Measurements from ENCODE around the gene C6orf89. TPM values are rescaled to one million over a fixed set of nuclear protein-coding genes. Genes with fewer than 3 reads are reported as not detected.

C6orf89 gene
- total and polyA plus RNA-seq, 2 of the 8 experiments (the other 6 are each of a cell fraction or from before 2014, with no cell fraction given) = 4.6 to 12.3 TPM

GRCh38 chr6:36928547-36928918 lies 42.8 kb downstream of the C6orf89 start:
- no peak overlapping the region for H3K4me3 ChIP-seq (ENCODE audit: extremely low read depth in 1 of 4, insufficient read depth in 2 of 4, low read depth in 3 of 4, low read length in 4 of 4)
- H3K14ac ChIP-seq (ENCODE audit: insufficient read length) = no peak overlapping the region
- TF ChIP-seq POLR2AphosphoS5 (IDR thresholded peaks at IDR 0.05; ENCODE audit: low read depth, low read length) (no peak), CHD2 (IDR thresholded peaks at IDR 0.05; ENCODE audit: low read length) (no peak), TEAD4 (IDR thresholded peaks at IDR 0.05; ENCODE audit: low read depth, low read length) (no peak), NANOG (IDR thresholded peaks at IDR 0.05; ENCODE audit: insufficient read depth, low read depth, low read length, poor library complexity, severe bottlenecking) (no peak), CBX8 (IDR thresholded peaks at IDR 0.05; ENCODE audit: borderline replicate concordance, low read depth, low read length) (no peak), TBP (IDR thresholded peaks at IDR 0.05; ENCODE audit: low read depth, low read length) (no peak), YY1 (IDR thresholded peaks at IDR 0.05; ENCODE audit: low read depth, low read length) (no peak), TAF1 (IDR thresholded peaks at IDR 0.05; ENCODE audit: low read depth, low read length) (no peak)
- TF ChIP-seq, protein P1, sequence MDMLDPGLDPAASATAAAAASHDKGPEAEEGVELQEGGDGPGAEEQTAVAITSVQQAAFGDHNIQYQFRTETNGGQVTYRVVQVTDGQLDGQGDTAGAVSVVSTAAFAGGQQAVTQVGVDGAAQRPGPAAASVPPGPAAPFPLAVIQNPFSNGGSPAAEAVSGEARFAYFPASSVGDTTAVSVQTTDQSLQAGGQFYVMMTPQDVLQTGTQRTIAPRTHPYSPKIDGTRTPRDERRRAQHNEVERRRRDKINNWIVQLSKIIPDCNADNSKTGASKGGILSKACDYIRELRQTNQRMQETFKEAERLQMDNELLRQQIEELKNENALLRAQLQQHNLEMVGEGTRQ (IDR thresholded peaks at IDR 0.05; ENCODE audit: low read length) = no peak

More at GRCh38 chr6:36928547-36928918, 42.8 kb downstream of the C6orf89 start:
- POLR2A ChIA-PET (ENCODE audit: partially characterized antibody) = no interaction called here
- 83% methylated on average over 6 of the region's 7 CpGs; no CpG with 5 or more reads in 1 of the 2 experiments for WGBS, 2 experiments (ENCODE audit: extremely low coverage in 1 of 2, insufficient coverage in 1 of 2, insufficient read length in 1 of 2, insufficient replicate concordance in 2 of 2, low coverage in 1 of 2, low lambda C conversion rate in 2 of 2, missing lambda C conversion rate in 1 of 2)
- CTCF ChIA-PET (ENCODE audit: partially characterized antibody) = interaction anchor here (0.9 to 1.4 kb wide), 2 partner anchors 18 to 28 kb away, joined by 3 to 5 read pairs; no protein-coding TSS in a partner anchor
- no peak for DNase-seq (ENCODE audit: low read depth in 1 of 2, low spot score in 2 of 2)
- Histone ChIP-seq H3K27ac (ENCODE audit: low read depth, low read length) (no peak overlapping the region), H2AFZ (ENCODE audit: low read length) (no peak overlapping the region), H3K56ac (replicated peaks; ENCODE audit: insufficient read length, low read depth, low read length) (no peak overlapping the region), H3K36me3 (ENCODE audit: control insufficient read depth in 2 of 4, insufficient read depth in 4 of 4, low read length in 3 of 4) (no peaks in the 10 kb centered on the region), H4K5ac (ENCODE audit: insufficient read length, low read depth, low read length) (no peak overlapping the region), H3K9ac (replicated peaks in 1 of 4; ENCODE audit: extremely low read depth in 1 of 4, low read depth in 3 of 4, low read length in 3 of 4) (no peak overlapping the region), H3K9me3 (ENCODE audit: insufficient read depth in 2 of 2, low read depth in 1 of 2, low read length in 1 of 2) (no peaks in the 10 kb centered on the region), H2BK5ac (ENCODE audit: low read depth, low read length) (no peak overlapping the region), H2BK15ac (ENCODE audit: low read length) (no peak overlapping the region), H4K8ac (ENCODE audit: extremely low read depth, insufficient read depth, low read length) (no peak overlapping the region; the same call in 1 of the 2 replicates), H3K18ac (ENCODE audit: extremely low read depth, low read length) (no peak overlapping the region), H4K91ac (replicated peaks; ENCODE audit: insufficient read length, low read length) (no peak overlapping the region), H3K4me1 (replicated peaks in 1 of 4; ENCODE audit: control insufficient read depth in 3 of 4, insufficient read depth in 4 of 4, low read length in 3 of 4) (no peaks in the 10 kb centered on the region), H2BK12ac (ENCODE audit: low read depth, low read length) (no peak overlapping the region), H3K4me2 (ENCODE audit: insufficient read depth in 1 of 2, low read depth in 2 of 2, low read length in 2 of 2) (no peak overlapping the region), H3K79me1 (ENCODE audit: low read depth, low read length) (no peaks in the 10 kb centered on the region), H2BK120ac (replicated peaks; ENCODE audit: low read depth, low read length) (no peak overlapping the region), H3K79me2 (ENCODE audit: control insufficient read depth in 1 of 2, insufficient read depth in 2 of 2, low read length in 2 of 2) (no peaks in the 10 kb centered on the region), H2BK20ac (ENCODE audit: low read length) (no peak overlapping the region), H2AK5ac (ENCODE audit: low read depth, low read length) (no peak overlapping the region), H3K27me3 (replicated peaks in 1 of 4; ENCODE audit: control insufficient read depth in 3 of 4, extremely low read depth in 1 of 4, insufficient read depth in 3 of 4, low read length in 3 of 4) (no peaks in the 10 kb centered on the region), H3K4ac (replicated peaks; ENCODE audit: insufficient read length, low read depth, low read length) (no peak overlapping the region), H4K20me1 (replicated peaks in 1 of 2; ENCODE audit: control insufficient read depth in 1 of 2, insufficient read depth in 2 of 2, low read length in 2 of 2) (peaks cover 0 to 2% of the 10 kb centered on the region in 2 experiments), H3K23me2 (ENCODE audit: low read depth, low read length) (no peaks in the 10 kb centered on the region), H3K23ac (ENCODE audit: insufficient read length) (no peak overlapping the region)
- FAIRE-seq = no peak
